ENCODE results near the gene OR1L4. TPM values are rescaled to one million over a fixed set of nuclear protein-coding genes. Genes with fewer than 3 reads are reported as not detected.

OR1L4 gene, protein sequence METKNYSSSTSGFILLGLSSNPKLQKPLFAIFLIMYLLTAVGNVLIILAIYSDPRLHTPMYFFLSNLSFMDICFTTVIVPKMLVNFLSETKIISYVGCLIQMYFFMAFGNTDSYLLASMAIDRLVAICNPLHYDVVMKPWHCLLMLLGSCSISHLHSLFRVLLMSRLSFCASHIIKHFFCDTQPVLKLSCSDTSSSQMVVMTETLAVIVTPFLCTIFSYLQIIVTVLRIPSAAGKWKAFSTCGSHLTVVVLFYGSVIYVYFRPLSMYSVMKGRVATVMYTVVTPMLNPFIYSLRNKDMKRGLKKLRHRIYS
- total RNA-seq: not detected in 2 replicates

DNA sequence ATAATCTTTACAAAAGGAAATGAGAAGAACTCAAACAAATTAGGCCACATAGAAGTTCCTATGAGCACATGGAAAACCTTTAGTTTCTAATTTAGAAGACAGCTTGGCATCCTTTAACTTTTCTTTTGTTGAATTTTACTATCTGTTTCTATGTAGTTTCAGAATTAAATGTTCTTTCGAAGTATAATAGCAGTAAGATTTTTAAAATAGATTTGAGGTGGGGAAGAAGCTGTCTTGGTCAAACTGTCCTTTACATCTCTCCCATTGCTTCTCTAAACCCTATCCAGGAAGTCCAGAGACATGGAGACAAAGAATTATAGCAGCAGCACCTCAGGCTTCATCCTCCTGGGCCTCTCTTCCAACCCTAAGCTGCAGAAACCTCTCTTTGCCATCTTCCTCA lies at the start of gene OR1L4:
TSS of gene OR1L4 (plus strand) at position 301 of the 400 bp plus-strand sequence. CDS start at position 301, 0 bp downstream.

DNA sequence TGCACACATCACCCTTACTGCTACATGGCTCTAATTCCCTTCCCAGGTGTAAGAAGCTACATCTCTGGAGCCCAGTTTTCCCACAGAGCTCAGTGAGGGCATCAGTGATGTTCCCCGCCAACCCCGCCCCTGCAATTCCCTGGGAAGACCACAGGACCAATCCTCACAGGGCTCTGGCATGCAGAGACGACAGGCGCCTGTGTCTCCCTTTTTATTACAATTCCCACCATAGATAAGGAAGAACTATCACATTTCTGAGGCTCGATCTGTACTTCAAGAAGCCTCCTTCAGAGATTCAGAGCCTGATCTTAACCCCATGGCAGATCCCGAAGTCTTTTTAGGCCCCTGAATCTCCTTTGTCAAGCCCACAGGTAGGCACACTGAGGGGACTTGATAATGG lies 18.2 kb downstream of the OR1L4 start, which contains the start of gene OR1L6:
TSS of gene OR1L6 (plus strand) at position 301 of the 400 bp plus-strand sequence. CDS start 7,545 bp downstream, outside the sequence.

Other genes starting within 250 kb of the OR1L4 start
- gene OR1J1, start 246.1 kb upstream of the OR1L4 start, total RNA-seq: not detected in 2 replicates
- 0.14 TPM in 1 of 2 replicates, not detected in the other for gene OR1J2, start 213.2 kb upstream of the OR1L4 start, total RNA-seq
- gene OR1J4, start 204.8 kb upstream of the OR1L4 start, total RNA-seq: not detected in 2 replicates
- gene OR1N1, start 196.7 kb upstream of the OR1L4 start, total RNA-seq: not detected in 2 replicates
- gene OR1N2, start 170.9 kb upstream of the OR1L4 start, total RNA-seq: not detected in 2 replicates
- gene OR1L8, start 140.6 kb upstream of the OR1L4 start, total RNA-seq: not detected in 2 replicates
- gene OR1Q1, start 109.3 kb upstream of the OR1L4 start, total RNA-seq: not detected in 2 replicates
- 0.18 TPM in 1 of 2 replicates, not detected in the other for gene OR1B1, start 66.4 kb upstream of the OR1L4 start, total RNA-seq
- gene OR1L1, start 62.3 kb upstream of the OR1L4 start, total RNA-seq: not detected in 2 replicates
- not detected in 2 replicates for gene OR1L3, start 48.9 kb upstream of the OR1L4 start, total RNA-seq
- not detected in 2 replicates for gene OR1L6, start 18.3 kb downstream of the OR1L4 start, total RNA-seq
- gene OR5C1, start 64.9 kb downstream of the OR1L4 start, total RNA-seq: not detected in 2 replicates
- not detected in 2 replicates for gene OR1K1, start 76.1 kb downstream of the OR1L4 start, total RNA-seq
- gene PDCL, start 104.6 kb downstream of the OR1L4 start, total RNA-seq: 36.4 and 39.9 TPM in 2 replicates
- 31.1 and 38.4 TPM in 2 replicates for gene RC3H2, start 181.4 kb downstream of the OR1L4 start, total RNA-seq
- gene ZBTB6, start 189.3 kb downstream of the OR1L4 start, total RNA-seq: 12.9 and 13.6 TPM in 2 replicates
- gene ZBTB26, start 207.5 kb downstream of the OR1L4 start, total RNA-seq: 2.4 and 3.6 TPM in 2 replicates
- gene RABGAP1, start 217.0 kb downstream of the OR1L4 start, total RNA-seq: 35.0 and 35.6 TPM in 2 replicates

All from smooth muscle cell of bladder (primary cell).